ENCODE data around the gene INF2. TPM values are rescaled to one million over a fixed set of nuclear protein-coding genes. Genes with fewer than 3 reads are reported as not detected.

Gene INF2
- total RNA-seq, 1 experiment from 2014 or later = 58.3 TPM

DNA sequence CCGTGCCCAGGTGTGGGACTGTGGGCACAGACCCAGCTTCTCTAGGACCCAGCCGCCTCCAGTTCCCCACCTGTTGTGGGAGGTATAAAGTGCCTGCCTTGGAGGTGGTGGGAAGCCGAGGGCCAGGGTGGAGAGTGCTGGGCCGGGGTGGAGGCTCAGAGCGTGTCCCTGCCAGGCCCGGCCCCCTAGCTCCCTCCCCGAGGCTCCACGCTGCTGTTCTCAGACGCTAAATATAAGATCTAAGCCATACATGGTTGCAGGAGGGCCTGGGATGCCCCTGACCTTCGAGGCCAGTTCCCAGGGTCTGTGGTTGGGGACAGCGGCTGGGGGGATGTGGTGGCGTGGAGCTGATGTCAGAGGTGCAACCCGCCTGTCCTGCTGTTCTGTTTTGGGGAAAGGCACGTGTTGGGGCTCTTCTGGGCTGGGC is 10.8 kb downstream of the INF2 start:
- H3K14ac ChIP-seq (ENCODE audit: insufficient read depth, low read length) = no peak overlapping the region
- H2AFZ ChIP-seq (ENCODE audit: low read length) = no peak overlapping the region
- no peak overlapping the region for H3T11ph ChIP-seq (ENCODE audit: low read length)
- peaks cover 7 to 12% of the 10 kb centered on the region in 2 experiments for H3K9me3 Mint-ChIP-seq
- no peak overlapping the region for H2AK5ac ChIP-seq (ENCODE audit: insufficient read length, low read length)
- H3K56ac ChIP-seq (ENCODE audit: insufficient read length, low read depth, low read length) = no peak overlapping the region
- no peak overlapping the region for H2BK20ac ChIP-seq (ENCODE audit: low read depth, low read length, poor library complexity, severe bottlenecking)
- no peak overlapping the region for H3K9ac ChIP-seq (ENCODE audit: extremely low read depth, insufficient read length, low read length)
- H3K18ac ChIP-seq (ENCODE audit: insufficient read length, low read depth, low read length) = no peak overlapping the region
- peaks cover 27 to 35% (median 30%) of the 10 kb centered on the region in 3 experiments for H3K36me3 Mint-ChIP-seq (ENCODE audit: insufficient read depth in 1 of 3, low read depth in 3 of 3)
- no peak overlapping the region for H3K4ac ChIP-seq (ENCODE audit: low read depth, low read length)
- H3K4me1 ChIP-seq (ENCODE audit: insufficient read depth, low read length) = peaks cover 2% of the 10 kb centered on the region; the same call in 1 of the 2 replicates
- H3K9me3 ChIP-seq (ENCODE audit: control insufficient read depth, low read depth, low read length) = no peaks in the 10 kb centered on the region
- no peak overlapping the region for H4K5ac ChIP-seq (ENCODE audit: insufficient read length, low read depth, low read length)
- H2BK120ac ChIP-seq (ENCODE audit: low read depth, low read length, poor library complexity, severe bottlenecking) = no peak overlapping the region
- no peak overlapping the region for H2BK15ac ChIP-seq (ENCODE audit: low read depth, low read length)
- no peaks in the 10 kb centered on the region for H4K20me1 ChIP-seq (ENCODE audit: control insufficient read depth, insufficient read depth, insufficient read length)
- H2BK12ac ChIP-seq (ENCODE audit: insufficient read length, low read depth, low read length) = no peak overlapping the region
- H3K79me2 ChIP-seq (ENCODE audit: insufficient read depth, low read length) = no peaks in the 10 kb centered on the region
- peaks cover 15 to 30% of the 10 kb centered on the region in 2 experiments for H3K4me1 Mint-ChIP-seq
- H3K4me2 ChIP-seq (ENCODE audit: insufficient read depth, insufficient read length, low read length) = no peak overlapping the region
- no peak overlapping the region for H3K27ac ChIP-seq (ENCODE audit: insufficient read length, low read depth, low read length)
- no peaks in the 10 kb centered on the region for H3K79me1 ChIP-seq (ENCODE audit: insufficient read depth, low read depth, low read length, poor library complexity, severe bottlenecking)
- H4K8ac ChIP-seq (replicated peaks; ENCODE audit: insufficient read length, low read depth, low read length) = no peak overlapping the region
- TF ChIP-seq, protein P1, sequence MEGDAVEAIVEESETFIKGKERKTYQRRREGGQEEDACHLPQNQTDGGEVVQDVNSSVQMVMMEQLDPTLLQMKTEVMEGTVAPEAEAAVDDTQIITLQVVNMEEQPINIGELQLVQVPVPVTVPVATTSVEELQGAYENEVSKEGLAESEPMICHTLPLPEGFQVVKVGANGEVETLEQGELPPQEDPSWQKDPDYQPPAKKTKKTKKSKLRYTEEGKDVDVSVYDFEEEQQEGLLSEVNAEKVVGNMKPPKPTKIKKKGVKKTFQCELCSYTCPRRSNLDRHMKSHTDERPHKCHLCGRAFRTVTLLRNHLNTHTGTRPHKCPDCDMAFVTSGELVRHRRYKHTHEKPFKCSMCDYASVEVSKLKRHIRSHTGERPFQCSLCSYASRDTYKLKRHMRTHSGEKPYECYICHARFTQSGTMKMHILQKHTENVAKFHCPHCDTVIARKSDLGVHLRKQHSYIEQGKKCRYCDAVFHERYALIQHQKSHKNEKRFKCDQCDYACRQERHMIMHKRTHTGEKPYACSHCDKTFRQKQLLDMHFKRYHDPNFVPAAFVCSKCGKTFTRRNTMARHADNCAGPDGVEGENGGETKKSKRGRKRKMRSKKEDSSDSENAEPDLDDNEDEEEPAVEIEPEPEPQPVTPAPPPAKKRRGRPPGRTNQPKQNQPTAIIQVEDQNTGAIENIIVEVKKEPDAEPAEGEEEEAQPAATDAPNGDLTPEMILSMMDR (conservative IDR thresholded peaks at IDR 0.05) = no peak
- H2BK5ac ChIP-seq (ENCODE audit: insufficient read length, low read length) = no peak overlapping the region
- no peaks in the 10 kb centered on the region; the same call in 1 of the 2 replicates for H3K27me3 Mint-ChIP-seq (ENCODE audit: low read depth)
- no peak overlapping the region for H3K23ac ChIP-seq (ENCODE audit: insufficient read length, low read depth, low read length)
- H4K91ac ChIP-seq (ENCODE audit: insufficient read length, low read depth, low read length) = no peak overlapping the region
- WGBS (ENCODE audit: extremely low coverage, insufficient read length, low lambda C conversion rate) = no CpG with 5 or more reads among the region's 14 CpGs
- H3K27me3 ChIP-seq (ENCODE audit: insufficient read depth, low read length) = no peaks in the 10 kb centered on the region
- no peaks in the 10 kb centered on the region for H3K23me2 ChIP-seq (ENCODE audit: insufficient read length, low read depth, low read length, poor library complexity, severe bottlenecking)
- H3K4me3 Mint-ChIP-seq = no peak overlapping the region
- H3K27ac Mint-ChIP-seq = no peak overlapping the region; a peak in 2 of 7 replicates
- DNase-seq = no peak

Data from H9 (cell line).